Mesendoderm (in vitro differentiated cells): ENCODE data around the gene ZCCHC7.
A peak's percentile ranks its signal among the peaks of the same experiment; 100 is the strongest.

Experiments used
- DNase-seq: peaks from one replicate; pipeline ENCODE4 v3.0.0; 2013
- H2AK5ac ChIP-seq: 2 replicates; pipeline ENCODE4 v1.6.1; 2013; ENCODE audit warnings: low read length, inconsistent platforms
- H2BK120ac ChIP-seq: 2 replicates; pipeline ENCODE4 v1.6.1; 2013; ENCODE audit warnings: low read depth, mild to moderate bottlenecking, low read length, moderate library complexity, mixed read lengths
- H2BK15ac ChIP-seq: replicated peaks from 2 replicates; pipeline ENCODE4 v1.6.1; 2013; ENCODE audit warnings: low read depth, mild to moderate bottlenecking, moderate library complexity
- H2BK5ac ChIP-seq: 2 replicates; pipeline ENCODE4 v1.6.1; 2013; ENCODE audit warnings: low read length, inconsistent platforms
- H3K18ac ChIP-seq: 2 replicates; pipeline ENCODE4 v1.6.1; 2013; ENCODE audit warnings: mild to moderate bottlenecking, low read length, mixed read lengths
- H3K23ac ChIP-seq: one replicate; pipeline ENCODE4 v1.6.1; 2013; ENCODE audit warnings: low read length
- H3K27ac ChIP-seq: 2 replicates; pipeline ENCODE4 v1.5.1; 2013; ENCODE audit warnings: low read depth, mild to moderate bottlenecking, inconsistent platforms, low read length, moderate library complexity
- H3K27me3 ChIP-seq: 2 replicates; pipeline ENCODE4 v1.6.1; 2013; ENCODE audit warnings: low read length, control low read depth, mild to moderate bottlenecking, inconsistent platforms; ENCODE audit not compliant: insufficient read depth, poor library complexity
- H3K36me3 ChIP-seq: 2 replicates; pipeline ENCODE4 v1.6.1; 2013; ENCODE audit warnings: low read length, inconsistent platforms; ENCODE audit not compliant: control insufficient read depth, insufficient read depth
- H3K4ac ChIP-seq: one replicate; pipeline ENCODE4 v1.6.1; 2013; ENCODE audit warnings: low read depth, mild to moderate bottlenecking, low read length, moderate library complexity
- H3K4me1 ChIP-seq: 2 replicates; pipeline ENCODE4 v1.6.1; 2013; ENCODE audit warnings: low read depth, low read length, inconsistent platforms; ENCODE audit not compliant: control insufficient read depth
- H3K4me2 ChIP-seq: 2 replicates; pipeline ENCODE4 v1.6.1; 2013; ENCODE audit warnings: low read length
- H3K4me3 ChIP-seq: 2 replicates; pipeline ENCODE4 v1.5.1; 2013; ENCODE audit warnings: mild to moderate bottlenecking, low read length
- H3K56ac ChIP-seq: one replicate; pipeline ENCODE4 v1.6.1; 2013; ENCODE audit warnings: low read length
- H3K79me1 ChIP-seq: 2 replicates; pipeline ENCODE4 v1.6.1; 2013; ENCODE audit warnings: low read length, inconsistent platforms
- H3K79me2 ChIP-seq: 2 replicates; pipeline ENCODE4 v1.6.1; 2013; ENCODE audit warnings: mild to moderate bottlenecking, low read length; ENCODE audit not compliant: control insufficient read depth, insufficient read depth
- H3K9ac ChIP-seq: 2 replicates; pipeline ENCODE4 v1.6.1; 2013; ENCODE audit warnings: low read length, inconsistent platforms
- H4K5ac ChIP-seq: one replicate; pipeline ENCODE4 v1.6.1; 2013; ENCODE audit warnings: low read length
- H4K8ac ChIP-seq: one replicate; pipeline ENCODE4 v1.6.1; 2013; ENCODE audit warnings: low read depth, mild to moderate bottlenecking, control low read depth, low read length, moderate library complexity
- WGBS: extraction: QIAGEN DNeasy Blood & Tissue Kit; methylation state at CpG from one replicate; pipeline ENCODE4 v1.1.7; 2013; ENCODE audit warnings: low lambda C conversion rate, missing lambda C conversion rate; ENCODE audit not compliant: insufficient coverage; ENCODE audit errors: extremely low coverage; 5-methylcytosine and 5-hydroxymethylcytosine counted together

The ZCCHC7 gene

GRCh38 chr9:37209431-37210386 lies 89.3 kb downstream of the ZCCHC7 start:
- Histone ChIP-seq H4K5ac (no peak overlapping the region), H4K8ac (no peak overlapping the region), H2BK5ac (no peak overlapping the region), H3K79me1 (peaks cover 7% of the 10 kb centered on the region), H3K36me3 (no peaks in the 10 kb centered on the region), H3K18ac (no peak overlapping the region), H2BK120ac (no peak overlapping the region), H3K4me3 (no peak overlapping the region), H3K23ac (no peak overlapping the region), H3K27ac (no peak overlapping the region), H2AK5ac (no peak overlapping the region), H3K9ac (no peak overlapping the region), H3K4me2 (no peak overlapping the region), H3K56ac (no peak overlapping the region), H3K4ac (no peak overlapping the region), H2BK15ac (no peak overlapping the region), H3K79me2 (peaks cover 4% of the 10 kb centered on the region), H3K4me1 (no peaks in the 10 kb centered on the region), H3K27me3 (no peaks in the 10 kb centered on the region)
- peak; percentile 66 for DNase-seq
- WGBS = no CpG with 5 or more reads among the region's 2 CpGs

GRCh38 chr9:37210737-37211523 lies 90.6 kb downstream of the ZCCHC7 start:
- H2BK120ac ChIP-seq = no peak overlapping the region
- no peak overlapping the region for H3K27ac ChIP-seq
- H2AK5ac ChIP-seq = no peak overlapping the region
- no peak for DNase-seq
- no peak overlapping the region for H4K5ac ChIP-seq
- no peak overlapping the region for H3K23ac ChIP-seq
- no peak overlapping the region for H3K18ac ChIP-seq
- no peak overlapping the region for H4K8ac ChIP-seq
- no peaks in the 10 kb centered on the region for H3K27me3 ChIP-seq
- WGBS = 100% methylated on average over 3 of the region's 3 CpGs
- H3K4me1 ChIP-seq = no peaks in the 10 kb centered on the region
- no peak overlapping the region for H2BK5ac ChIP-seq
- peaks cover 3% of the 10 kb centered on the region for H3K79me1 ChIP-seq
- H3K9ac ChIP-seq = no peak overlapping the region
- no peaks in the 10 kb centered on the region for H3K36me3 ChIP-seq
- H3K56ac ChIP-seq = no peak overlapping the region
- H3K4me3 ChIP-seq = no peak overlapping the region
- no peaks in the 10 kb centered on the region for H3K79me2 ChIP-seq
- H3K4ac ChIP-seq = no peak overlapping the region
- H2BK15ac ChIP-seq = no peak overlapping the region
- H3K4me2 ChIP-seq = no peak overlapping the region

GRCh38 chr9:37212435-37212834 lies 92.1 kb downstream of the ZCCHC7 start:
- Histone ChIP-seq H3K36me3 (no peaks in the 10 kb centered on the region), H3K18ac (no peak overlapping the region), H2AK5ac (no peak overlapping the region), H2BK5ac (no peak overlapping the region), H3K27ac (no peak overlapping the region), H3K79me1 (peaks cover 2% of the 10 kb centered on the region), H3K79me2 (no peaks in the 10 kb centered on the region), H3K4ac (no peak overlapping the region), H3K56ac (no peak overlapping the region), H4K5ac (no peak overlapping the region), H3K4me1 (no peaks in the 10 kb centered on the region), H2BK120ac (no peak overlapping the region), H3K4me3 (no peak overlapping the region), H2BK15ac (no peak overlapping the region), H3K9ac (no peak overlapping the region), H3K4me2 (no peak overlapping the region), H3K23ac (no peak overlapping the region), H3K27me3 (no peaks in the 10 kb centered on the region), H4K8ac (no peak overlapping the region)
- WGBS = no CpG with 5 or more reads among the region's 2 CpGs
- DNase-seq = no peak

GRCh38 chr9:37215381-37215780 lies 95.0 kb downstream of the ZCCHC7 start:
- no CpG with 5 or more reads among the region's 4 CpGs for WGBS
- no peaks in the 10 kb centered on the region for H3K79me2 ChIP-seq
- H3K9ac ChIP-seq = no peak overlapping the region
- H2AK5ac ChIP-seq = no peak overlapping the region
- H2BK5ac ChIP-seq = no peak overlapping the region
- H3K4me2 ChIP-seq = no peak overlapping the region
- DNase-seq = no peak
- no peak overlapping the region for H4K5ac ChIP-seq
- H3K27me3 ChIP-seq = no peaks in the 10 kb centered on the region
- H3K36me3 ChIP-seq = no peaks in the 10 kb centered on the region
- no peak overlapping the region for H3K4ac ChIP-seq
- H2BK120ac ChIP-seq = no peak overlapping the region
- H3K4me3 ChIP-seq = no peak overlapping the region
- H2BK15ac ChIP-seq = no peak overlapping the region
- H3K56ac ChIP-seq = no peak overlapping the region
- H3K79me1 ChIP-seq = no peaks in the 10 kb centered on the region
- no peak overlapping the region for H3K18ac ChIP-seq
- no peak overlapping the region for H3K27ac ChIP-seq
- no peak overlapping the region for H3K23ac ChIP-seq
- H4K8ac ChIP-seq = no peak overlapping the region
- no peaks in the 10 kb centered on the region for H3K4me1 ChIP-seq

GRCh38 chr9:37215830-37216229 lies 95.5 kb downstream of the ZCCHC7 start:
- no peak overlapping the region for H2AK5ac ChIP-seq
- H2BK120ac ChIP-seq = no peak overlapping the region
- H3K36me3 ChIP-seq = no peaks in the 10 kb centered on the region
- no peaks in the 10 kb centered on the region for H3K4me1 ChIP-seq
- H4K5ac ChIP-seq = no peak overlapping the region
- H3K27ac ChIP-seq = no peak overlapping the region
- no peaks in the 10 kb centered on the region for H3K79me1 ChIP-seq
- H3K4me2 ChIP-seq = no peak overlapping the region
- WGBS = no CpG with 5 or more reads among the region's 1 CpG
- H3K4me3 ChIP-seq = no peak overlapping the region
- no peak overlapping the region for H2BK15ac ChIP-seq
- peaks cover under 1% of the 10 kb centered on the region for H3K79me2 ChIP-seq
- H3K23ac ChIP-seq = no peak overlapping the region
- no peaks in the 10 kb centered on the region for H3K27me3 ChIP-seq
- no peak overlapping the region for H2BK5ac ChIP-seq
- no peak overlapping the region for H4K8ac ChIP-seq
- DNase-seq = no peak
- H3K56ac ChIP-seq = no peak overlapping the region
- no peak overlapping the region for H3K9ac ChIP-seq
- H3K18ac ChIP-seq = no peak overlapping the region
- H3K4ac ChIP-seq = no peak overlapping the region
